Ectodermal cell (in vitro differentiated cells): Measurements from ENCODE around the gene EFHC2.

Experiments
- H3K27ac ChIP-seq: 2 replicates; pipeline ENCODE4 v1.7.0; 2013; ENCODE audit warnings: mild to moderate bottlenecking, low read depth, low read length; ENCODE audit not compliant: insufficient read depth, poor library complexity, severe bottlenecking
- H3K27me3 ChIP-seq: 2 replicates; pipeline ENCODE4 v1.7.0; 2013; ENCODE audit warnings: mild to moderate bottlenecking, low read length; ENCODE audit not compliant: insufficient read depth, control insufficient read depth, poor library complexity, severe bottlenecking
- H3K36me3 ChIP-seq: one replicate; pipeline ENCODE4 v1.7.0; 2013; ENCODE audit warnings: low read length; ENCODE audit not compliant: control insufficient read depth, insufficient read depth
- H3K4me1 ChIP-seq: one replicate; pipeline ENCODE4 v1.7.0; 2013; ENCODE audit warnings: low read length; ENCODE audit not compliant: control insufficient read depth, insufficient read depth
- H3K4me3 ChIP-seq: 2 replicates; pipeline ENCODE4 v1.7.0; 2013; ENCODE audit warnings: low read depth, low read length, control low read depth; ENCODE audit not compliant: insufficient read depth
- H3K9me3 ChIP-seq: 2 replicates; pipeline ENCODE4 v1.7.0; 2013; ENCODE audit warnings: mild to moderate bottlenecking, low read length, moderate library complexity; ENCODE audit not compliant: control insufficient read depth
- WGBS, 2 experiments: methylation state at CpG; one replicate each; pipeline ENCODE4 v1.1.7; 2013; ENCODE audit warnings: missing lambda C conversion rate in 2 of 2; 5-methylcytosine and 5-hydroxymethylcytosine counted together

The EFHC2 gene

DNA sequence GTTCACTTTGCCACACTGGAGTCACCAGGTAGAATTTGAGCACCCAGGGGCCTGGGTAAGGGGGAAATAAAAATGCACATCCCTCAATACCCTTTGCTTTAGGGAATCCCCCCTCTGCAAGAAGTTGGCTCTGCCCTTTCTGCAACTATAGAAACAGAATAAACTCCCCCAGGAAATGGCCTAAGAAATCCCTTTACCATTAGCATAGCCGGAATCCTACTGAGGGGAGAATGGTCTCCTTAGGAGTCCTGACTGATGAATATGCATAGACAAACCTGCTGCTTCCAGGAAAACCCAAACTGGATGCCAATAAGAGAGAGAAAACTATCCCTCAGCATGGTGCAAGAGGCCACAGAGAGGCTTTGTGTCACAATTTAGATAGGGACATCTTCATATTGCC lies 11.0 kb downstream of the EFHC2 start:
- 0% methylated on average over 1 of the region's 1 CpG; no CpG with 5 or more reads in 1 of the 2 experiments for WGBS, 2 experiments
- Histone ChIP-seq H3K27me3 (no peaks in the 10 kb centered on the region), H3K36me3 (no peaks in the 10 kb centered on the region), H3K9me3 (no peaks in the 10 kb centered on the region), H3K4me1 (no peaks in the 10 kb centered on the region), H3K27ac (no peak overlapping the region), H3K4me3 (no peak overlapping the region)

DNA sequence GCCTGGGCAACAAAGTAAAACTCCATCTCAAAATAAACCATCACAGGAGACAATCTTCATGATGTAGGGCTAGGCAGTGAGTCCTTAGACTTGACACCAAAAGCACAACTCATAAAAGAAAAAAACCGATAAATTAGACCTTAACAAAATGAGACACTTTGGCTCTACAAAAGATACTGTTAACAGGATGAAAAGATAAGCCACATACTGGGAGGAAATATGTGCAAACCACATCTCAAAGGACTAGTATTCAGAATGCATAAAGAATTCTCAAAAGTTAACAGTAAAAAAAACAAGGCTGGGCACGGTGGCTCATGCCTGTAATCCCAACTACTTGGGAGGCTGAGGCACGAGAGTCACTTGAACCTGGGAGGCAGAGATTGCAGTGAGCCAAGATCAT lies 13.2 kb downstream of the EFHC2 start:
- Histone ChIP-seq H3K4me3 (no peak overlapping the region), H3K27me3 (no peaks in the 10 kb centered on the region), H3K27ac (no peak overlapping the region), H3K9me3 (no peaks in the 10 kb centered on the region), H3K36me3 (no peaks in the 10 kb centered on the region), H3K4me1 (no peaks in the 10 kb centered on the region)
- 88 to 91% methylated on average over 3 of the region's 3 CpGs for WGBS, 2 experiments

DNA sequence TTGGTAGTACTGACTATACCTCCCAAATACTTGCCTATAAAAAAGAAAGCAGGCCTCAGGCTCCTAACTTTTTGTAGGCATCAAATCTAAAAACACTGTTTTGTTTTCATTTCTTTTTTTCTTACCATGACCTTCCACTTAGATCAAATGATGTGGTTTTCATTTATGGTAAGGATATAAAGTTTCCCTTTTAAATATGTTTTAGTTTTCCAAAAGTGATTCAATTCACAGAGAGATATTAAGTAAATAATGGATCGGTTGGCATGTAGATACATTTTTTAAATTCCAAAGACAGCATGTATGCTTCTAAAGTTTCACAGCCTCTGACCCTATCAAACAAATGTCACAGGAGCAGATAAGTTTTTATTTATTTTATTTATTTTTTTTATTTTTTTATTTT lies 23.9 kb downstream of the EFHC2 start:
- Histone ChIP-seq H3K27ac (no peak overlapping the region), H3K27me3 (no peaks in the 10 kb centered on the region), H3K4me1 (no peaks in the 10 kb centered on the region), H3K9me3 (no peaks in the 10 kb centered on the region), H3K36me3 (no peaks in the 10 kb centered on the region), H3K4me3 (no peak overlapping the region)
- no CpG with 5 or more reads among the region's 1 CpG for WGBS, 2 experiments

DNA sequence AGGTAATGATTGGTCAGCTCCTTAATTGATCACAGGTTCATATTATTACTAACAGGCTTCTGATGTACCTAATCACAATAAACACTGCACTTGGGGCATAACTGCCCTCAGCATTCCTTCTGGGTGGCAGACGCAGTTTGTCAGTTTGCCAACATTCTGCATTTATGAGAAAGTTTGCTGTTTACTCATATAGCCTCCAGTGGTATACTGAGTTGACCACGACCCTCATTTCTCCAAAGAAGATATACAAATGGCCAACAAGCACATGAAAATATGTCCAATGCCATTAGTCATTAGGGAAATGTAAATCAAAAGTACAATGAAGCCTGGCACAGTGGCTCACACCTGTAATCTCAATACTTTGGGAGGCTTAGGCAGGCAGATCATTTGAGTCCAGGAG lies 26.3 kb downstream of the EFHC2 start:
- H3K27ac ChIP-seq = no peak overlapping the region
- H3K9me3 ChIP-seq = no peaks in the 10 kb centered on the region
- H3K27me3 ChIP-seq = no peaks in the 10 kb centered on the region
- no peaks in the 10 kb centered on the region for H3K4me1 ChIP-seq
- no peaks in the 10 kb centered on the region for H3K36me3 ChIP-seq
- 88 to 100% methylated on average over 1 to 2 of the region's 2 CpGs for WGBS, 2 experiments
- H3K4me3 ChIP-seq = no peak overlapping the region

DNA sequence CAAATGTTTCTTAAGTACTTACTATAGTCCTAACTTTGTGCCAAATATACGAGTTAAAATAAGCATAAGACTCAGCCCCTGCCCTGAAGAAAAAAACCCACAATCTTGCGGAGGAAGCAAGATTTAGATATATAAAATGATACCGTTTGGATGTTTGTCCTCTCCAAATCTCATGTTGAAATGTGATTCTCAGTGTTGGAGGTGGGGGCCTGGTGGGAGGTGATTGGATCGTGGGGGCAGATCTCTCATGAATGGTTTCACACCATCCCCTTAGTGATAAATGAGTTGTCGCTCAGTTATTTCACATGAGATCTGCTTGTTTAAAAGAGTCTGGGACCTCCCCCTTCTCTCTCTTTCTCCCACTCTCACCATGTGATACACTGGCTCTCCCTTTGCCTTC lies 28.7 kb downstream of the EFHC2 start:
- H3K27ac ChIP-seq = no peak overlapping the region
- no peak overlapping the region for H3K4me3 ChIP-seq
- H3K9me3 ChIP-seq = no peaks in the 10 kb centered on the region

DNA sequence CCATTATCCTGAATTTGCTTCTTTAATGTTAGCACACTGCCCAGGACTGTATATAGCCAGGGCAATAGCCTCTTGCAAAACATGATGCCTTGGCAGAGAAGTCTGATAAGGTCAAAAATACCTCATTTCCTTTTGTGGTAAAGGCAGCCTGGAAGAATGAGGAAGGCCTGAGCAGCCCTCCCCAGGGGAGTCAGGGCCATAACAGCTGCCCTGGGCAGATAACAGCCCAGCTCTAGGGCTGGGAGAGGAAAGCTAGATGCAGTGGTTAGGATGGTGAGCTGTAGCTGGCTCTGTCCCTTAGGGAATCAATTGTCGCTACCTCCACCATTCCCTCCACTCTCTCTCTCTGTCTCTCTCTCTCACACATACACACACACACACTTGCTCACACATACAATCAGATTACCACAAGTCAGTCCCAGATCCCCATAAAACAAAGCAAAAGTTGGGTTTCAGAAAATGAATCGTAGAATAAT lies 29.2 kb downstream of the EFHC2 start:
- no peaks in the 10 kb centered on the region for H3K9me3 ChIP-seq
- H3K27me3 ChIP-seq = no peaks in the 10 kb centered on the region
- H3K4me3 ChIP-seq = no peak overlapping the region
- no peaks in the 10 kb centered on the region for H3K36me3 ChIP-seq
- no peak overlapping the region for H3K27ac ChIP-seq
- no peaks in the 10 kb centered on the region for H3K4me1 ChIP-seq
- 96% methylated on average over 2 of the region's 2 CpGs; no CpG with 5 or more reads in 1 of the 2 experiments for WGBS, 2 experiments

More for the DNA sequence above, 28.7 kb downstream of the EFHC2 start:
- Histone ChIP-seq H3K4me1 (no peaks in the 10 kb centered on the region), H3K36me3 (no peaks in the 10 kb centered on the region), H3K27me3 (no peaks in the 10 kb centered on the region)
- WGBS, 2 experiments = 91 to 100% methylated on average over 4 to 5 of the region's 5 CpGs

DNA sequence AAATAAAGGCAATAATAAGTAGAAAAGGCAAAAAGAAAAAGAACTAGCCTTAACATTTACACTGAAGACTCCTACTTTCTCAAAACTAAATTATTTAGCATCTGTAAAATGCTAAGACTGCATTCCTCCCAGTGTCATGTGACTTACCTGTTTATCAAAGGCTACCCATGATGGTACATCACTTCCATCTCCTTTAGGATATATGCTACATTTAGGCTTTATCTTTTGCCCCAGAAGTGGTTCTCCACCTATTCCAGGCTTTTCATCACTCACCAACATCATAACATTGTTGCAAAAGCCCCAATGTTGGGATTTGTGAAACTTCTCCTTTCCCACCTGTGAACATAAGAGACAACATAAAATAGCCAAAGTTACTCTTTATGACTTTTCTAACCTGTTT lies 31.1 kb downstream of the EFHC2 start:
- Histone ChIP-seq H3K4me1 (no peaks in the 10 kb centered on the region), H3K4me3 (no peak overlapping the region), H3K9me3 (no peaks in the 10 kb centered on the region), H3K36me3 (no peaks in the 10 kb centered on the region), H3K27me3 (no peaks in the 10 kb centered on the region), H3K27ac (no peak overlapping the region)

DNA sequence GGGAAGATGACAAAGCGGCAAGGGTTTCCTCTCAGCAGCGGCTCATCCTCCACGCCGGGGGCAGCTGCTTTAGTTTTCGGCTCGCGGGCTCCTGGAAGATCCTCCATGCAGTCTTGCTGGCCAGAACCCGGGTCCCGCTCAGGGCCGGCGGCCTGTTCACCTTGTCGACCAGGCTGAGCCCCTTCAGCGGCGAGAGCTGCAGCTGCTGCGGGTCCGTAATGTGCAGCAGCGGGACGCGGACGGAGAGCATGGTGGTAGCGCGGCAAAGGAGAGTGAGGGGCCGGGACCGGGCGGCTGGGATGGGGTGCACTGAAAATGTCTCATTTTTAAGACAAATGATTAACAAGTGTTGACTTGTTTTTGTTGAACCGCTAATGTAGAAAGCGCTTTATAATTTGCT lies 33.2 kb downstream of the EFHC2 start:
- 96 to 97% methylated on average over 27 of the region's 27 CpGs for WGBS, 2 experiments
- H3K27ac ChIP-seq = no peak overlapping the region
- no peaks in the 10 kb centered on the region for H3K36me3 ChIP-seq
- no peak overlapping the region for H3K4me3 ChIP-seq
- no peaks in the 10 kb centered on the region for H3K27me3 ChIP-seq
- H3K4me1 ChIP-seq = no peaks in the 10 kb centered on the region
- H3K9me3 ChIP-seq = no peaks in the 10 kb centered on the region

DNA sequence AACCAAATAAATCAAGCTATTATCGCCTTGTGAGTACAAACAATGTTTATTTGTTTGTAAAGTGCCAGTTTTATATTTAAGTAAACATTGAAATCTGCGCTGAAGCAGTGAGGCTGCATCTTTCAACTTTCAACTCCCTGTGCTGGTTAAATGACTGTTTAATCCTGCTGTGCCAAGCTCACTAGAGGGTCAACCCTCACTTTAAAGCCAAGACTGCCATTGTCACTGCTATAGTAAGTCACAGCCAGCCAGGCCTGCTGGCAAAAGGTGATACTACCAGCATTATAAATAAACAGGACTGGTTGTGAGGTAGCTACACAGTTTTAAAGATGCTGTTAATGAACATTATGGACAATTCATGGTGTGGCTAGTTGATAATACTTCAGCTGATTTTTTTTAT lies 34.6 kb downstream of the EFHC2 start:
- H3K27me3 ChIP-seq = no peaks in the 10 kb centered on the region
- WGBS, 2 experiments = 86 to 89% methylated on average over 1 to 2 of the region's 2 CpGs

DNA sequence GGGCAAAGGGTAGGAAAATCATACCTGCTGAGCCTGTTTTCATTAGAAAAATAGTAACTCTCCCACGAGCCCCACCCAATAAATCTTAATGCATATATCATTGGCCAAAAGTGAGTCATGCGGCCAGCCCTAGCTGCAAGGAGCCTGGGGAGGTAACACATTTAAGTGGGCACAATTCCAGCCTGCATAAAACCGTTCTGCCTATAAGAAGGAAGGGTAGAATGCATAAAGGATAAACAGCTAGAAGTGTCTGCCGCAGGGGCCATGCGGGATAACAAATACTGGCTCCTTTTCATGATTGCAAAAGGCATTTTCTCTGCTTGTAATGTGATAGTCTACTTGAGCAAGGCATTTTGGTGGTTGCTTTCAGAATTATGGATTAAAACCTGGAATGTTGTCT lies 37.1 kb downstream of the EFHC2 start:
- Histone ChIP-seq H3K4me3 (no peak overlapping the region), H3K9me3 (no peaks in the 10 kb centered on the region), H3K27ac (no peak overlapping the region), H3K36me3 (no peaks in the 10 kb centered on the region), H3K4me1 (no peaks in the 10 kb centered on the region), H3K27me3 (no peaks in the 10 kb centered on the region)
- WGBS, 2 experiments = 95 to 98% methylated on average over 5 of the region's 5 CpGs

More for the DNA sequence above, 34.6 kb downstream of the EFHC2 start:
- Histone ChIP-seq H3K4me3 (no peak overlapping the region), H3K9me3 (no peaks in the 10 kb centered on the region), H3K36me3 (no peaks in the 10 kb centered on the region), H3K27ac (no peak overlapping the region), H3K4me1 (no peaks in the 10 kb centered on the region)

DNA sequence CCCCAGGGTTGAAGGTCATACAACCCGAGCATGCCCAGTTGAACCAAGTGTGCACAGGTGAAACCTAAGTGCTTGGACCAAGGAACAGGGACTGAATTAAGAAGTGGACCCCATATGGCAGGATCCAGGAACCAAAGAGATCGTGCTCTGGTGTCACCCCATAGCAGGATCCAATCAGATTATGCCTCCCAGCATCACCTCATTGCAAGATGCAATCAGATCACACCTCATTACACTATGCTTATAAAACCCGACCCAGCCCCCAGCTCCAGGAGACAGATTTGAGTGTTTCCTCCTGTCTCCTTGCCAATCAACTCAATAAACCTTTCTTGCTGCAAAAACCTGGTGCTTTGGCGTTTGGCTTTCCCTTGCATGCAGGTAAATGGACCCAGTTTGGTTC lies 37.6 kb downstream of the EFHC2 start:
- H3K9me3 ChIP-seq = no peaks in the 10 kb centered on the region
- no peaks in the 10 kb centered on the region for H3K4me1 ChIP-seq
- no peaks in the 10 kb centered on the region for H3K36me3 ChIP-seq
- H3K27ac ChIP-seq = no peak overlapping the region
- no peak overlapping the region for H3K4me3 ChIP-seq
- no peaks in the 10 kb centered on the region for H3K27me3 ChIP-seq
- WGBS, 2 experiments = 93% methylated on average over 4 of the region's 4 CpGs
